DND-41 (cell line): ENCODE results near the gene ERICH3.

Experiments used
- ATAC-seq: fragments of 200-7000 bp; cut with Tn5 transposase; 3 replicates; pipeline ENCODE4 v1.9.1; 2021; ENCODE audit warnings: low read depth; ENCODE audit not compliant: insufficient read depth
- DNase-seq: peaks from one replicate; pipeline ENCODE4 v3.0.0-alpha.2; 2020
- H2AFZ ChIP-seq: 2 replicates; pipeline ENCODE4 v1.6.0; 2012; ENCODE audit warnings: low read depth, low read length
- H3K27ac ChIP-seq: 2 replicates; pipeline ENCODE4 v1.5.1; 2012; ENCODE audit warnings: low read length, inconsistent platforms
- H3K27me3 ChIP-seq: fragments of 200-600 bp; sonication (generic); 2 replicates; pipeline ENCODE4 v1.6.0; 2012; ENCODE audit warnings: low read length, mild to moderate bottlenecking, inconsistent platforms; ENCODE audit not compliant: insufficient read depth, poor library complexity
- H3K36me3 ChIP-seq: 2 replicates; pipeline ENCODE4 v1.5.1; 2012; ENCODE audit warnings: low read length, inconsistent platforms; ENCODE audit not compliant: insufficient read depth
- H3K4me1 ChIP-seq: 2 replicates; pipeline ENCODE4 v1.5.1; 2012; ENCODE audit warnings: mild to moderate bottlenecking, low read length; ENCODE audit not compliant: insufficient read depth
- H3K4me2 ChIP-seq: 2 replicates; pipeline ENCODE4 v1.6.0; 2012; ENCODE audit warnings: mild to moderate bottlenecking, moderate library complexity, low read length, inconsistent platforms; ENCODE audit not compliant: insufficient read depth
- H3K4me3 ChIP-seq, 2 experiments: fragments of 200-600 bp in 1 of 2; shearing (Covaris generic) in 1 of 2; 2 replicates each; pipeline ENCODE4 v1.5.1; 2012 to 2016; ENCODE audit warnings: inconsistent platforms in 2 of 2, low read length in 2 of 2, mild to moderate bottlenecking in 2 of 2, low read depth in 1 of 2, moderate library complexity in 1 of 2
- H3K79me2 ChIP-seq: 2 replicates; pipeline ENCODE4 v1.6.0; 2012; ENCODE audit warnings: low read length, inconsistent platforms; ENCODE audit not compliant: insufficient read depth
- H3K9ac ChIP-seq: 2 replicates; pipeline ENCODE4 v1.6.0; 2012; ENCODE audit warnings: low read depth, mild to moderate bottlenecking, inconsistent platforms, low read length, moderate library complexity
- H3K9me3 ChIP-seq: 2 replicates; pipeline ENCODE4 v1.5.1; 2012; ENCODE audit warnings: low read length, moderate library complexity, mild to moderate bottlenecking, inconsistent platforms; ENCODE audit not compliant: insufficient read depth, severe bottlenecking
- H4K20me1 ChIP-seq: 2 replicates; pipeline ENCODE4 v1.6.0; 2012; ENCODE audit warnings: low read length; ENCODE audit not compliant: insufficient read depth
- CTCF ChIP-seq: IDR thresholded peaks from 2 replicates; pipeline ENCODE4 v1.5.1; 2012; ENCODE audit warnings: borderline replicate concordance, low read length, moderate library complexity, mild to moderate bottlenecking; ENCODE audit not compliant: poor library complexity, severe bottlenecking; ENCODE audit errors: extremely low read depth
- EZH2 ChIP-seq: IDR thresholded peaks from 3 replicates; pipeline ENCODE4 v1.6.1; 2012; ENCODE audit warnings: borderline replicate concordance, low read depth, mild to moderate bottlenecking, moderate library complexity, low read length, inconsistent platforms; ENCODE audit not compliant: severe bottlenecking

Gene ERICH3

GRCh38 chr1:74611887-74612286 is 61.7 kb downstream of the ERICH3 start:
- Histone ChIP-seq H3K27ac (no peak overlapping the region), H3K9me3 (no peaks in the 10 kb centered on the region), H3K79me2 (no peaks in the 10 kb centered on the region), H2AFZ (no peak overlapping the region), H3K27me3 (no peaks in the 10 kb centered on the region), H3K36me3 (no peaks in the 10 kb centered on the region), H4K20me1 (no peaks in the 10 kb centered on the region), H3K4me2 (no peak overlapping the region), H3K4me1 (no peaks in the 10 kb centered on the region), H3K9ac (no peak overlapping the region), H3K4me3 (no peak overlapping the region)
- TF ChIP-seq EZH2 (no peak), CTCF (no peak)
- no peak for ATAC-seq
- no peak for DNase-seq

GRCh38 chr1:74610961-74611360 is 62.6 kb downstream of the ERICH3 start:
- no peak for TF ChIP-seq CTCF
- TF ChIP-seq EZH2, result no peak
- H3K27me3 ChIP-seq, result no peaks in the 10 kb centered on the region
- no peaks in the 10 kb centered on the region for H3K9me3 ChIP-seq
- no peak overlapping the region for H3K9ac ChIP-seq
- H3K36me3 ChIP-seq, result no peaks in the 10 kb centered on the region
- ATAC-seq (no peak), DNase-seq (no peak)
- H3K4me1 ChIP-seq, result no peaks in the 10 kb centered on the region
- no peak overlapping the region for H3K4me2 ChIP-seq
- no peak overlapping the region for H3K4me3 ChIP-seq
- no peaks in the 10 kb centered on the region for H4K20me1 ChIP-seq
- H3K79me2 ChIP-seq, result no peaks in the 10 kb centered on the region
- no peak overlapping the region for H2AFZ ChIP-seq
- no peak overlapping the region for H3K27ac ChIP-seq

- Histone ChIP-seq H3K9ac (no peak overlapping the region), H3K9me3 (no peaks in the 10 kb centered on the region), H3K27me3 (no peaks in the 10 kb centered on the region), H3K79me2 (no peaks in the 10 kb centered on the region), H3K4me3 (no peak overlapping the region), H2AFZ (no peak overlapping the region), H3K36me3 (no peaks in the 10 kb centered on the region), H3K27ac (no peak overlapping the region), H4K20me1 (no peaks in the 10 kb centered on the region), H3K4me2 (no peak overlapping the region), H3K4me1 (no peaks in the 10 kb centered on the region)
- DNase-seq (no peak), ATAC-seq (no peak)
- TF ChIP-seq EZH2, result no peak
- no peak for TF ChIP-seq CTCF
Measured at GRCh38 chr1:74609810-74610371, 63.7 kb downstream of the ERICH3 start.

DNA sequence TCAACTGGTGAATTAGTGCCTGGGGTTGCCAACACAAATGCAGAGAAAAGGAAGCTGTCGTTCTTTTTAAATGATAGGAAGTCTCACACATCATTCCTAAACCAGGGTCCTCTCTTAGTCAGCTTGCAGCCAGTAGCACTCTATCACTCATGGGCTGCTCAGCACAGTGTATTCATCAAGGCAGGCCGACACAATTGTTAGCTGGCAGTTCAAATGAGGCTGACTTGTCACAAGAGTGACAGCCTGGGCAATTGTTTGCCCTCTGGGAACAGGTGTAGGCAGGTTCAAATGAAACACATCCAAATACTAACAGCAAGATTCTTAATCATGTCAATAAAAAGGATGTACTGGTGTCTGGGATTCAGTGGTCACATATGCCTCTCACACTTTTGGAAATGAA is 76.9 kb downstream of the ERICH3 start:
- DNase-seq, result no peak
- H4K20me1 ChIP-seq, result no peaks in the 10 kb centered on the region
- H3K9me3 ChIP-seq, result no peaks in the 10 kb centered on the region
- H2AFZ ChIP-seq, result no peak overlapping the region
- H3K4me1 ChIP-seq, result no peaks in the 10 kb centered on the region
- TF ChIP-seq EZH2 (no peak), CTCF (no peak)
- no peaks in the 10 kb centered on the region for H3K79me2 ChIP-seq
- no peak overlapping the region for H3K4me3 ChIP-seq
- H3K36me3 ChIP-seq, result no peaks in the 10 kb centered on the region
- H3K9ac ChIP-seq, result no peak overlapping the region
- H3K27me3 ChIP-seq, result no peaks in the 10 kb centered on the region
- H3K4me2 ChIP-seq, result no peak overlapping the region
- no peak for ATAC-seq
- H3K27ac ChIP-seq, result no peak overlapping the region
